Gastroesophageal sphincter (tissue), 3 donors: ENCODE results near the gene ZNF771.

ENCODE experiments used
- POLR2A ChIP-seq, 2 donors: fragments of 450-650 bp; IDR thresholded peaks; one replicate each; pipeline ENCODE4 v1.6.1; 2017; ENCODE audit warnings: antibody characterized with exemption in 2 of 2, mild to moderate bottlenecking in 2 of 2, moderate library complexity in 1 of 2
- POLR2AphosphoS5 ChIP-seq: sonication (generic); formaldehyde crosslinking; IDR thresholded peaks from one replicate; pipeline ENCODE4 v1.6.1; 2017; ENCODE audit warnings: antibody characterized with exemption
- TF ChIP-seq, protein P1 (sequence below), 4 experiments: fragments of 200-600 bp in 2 of 4; fragments of 450-650 bp in 2 of 4; sonication (generic) in 1 of 4; IDR thresholded peaks; one replicate each; pipeline ENCODE4 v1.5.1; 2017 to 2019; ENCODE audit warnings: antibody characterized with exemption in 4 of 4, mild to moderate bottlenecking in 2 of 4, moderate library complexity in 2 of 4

DNA sequence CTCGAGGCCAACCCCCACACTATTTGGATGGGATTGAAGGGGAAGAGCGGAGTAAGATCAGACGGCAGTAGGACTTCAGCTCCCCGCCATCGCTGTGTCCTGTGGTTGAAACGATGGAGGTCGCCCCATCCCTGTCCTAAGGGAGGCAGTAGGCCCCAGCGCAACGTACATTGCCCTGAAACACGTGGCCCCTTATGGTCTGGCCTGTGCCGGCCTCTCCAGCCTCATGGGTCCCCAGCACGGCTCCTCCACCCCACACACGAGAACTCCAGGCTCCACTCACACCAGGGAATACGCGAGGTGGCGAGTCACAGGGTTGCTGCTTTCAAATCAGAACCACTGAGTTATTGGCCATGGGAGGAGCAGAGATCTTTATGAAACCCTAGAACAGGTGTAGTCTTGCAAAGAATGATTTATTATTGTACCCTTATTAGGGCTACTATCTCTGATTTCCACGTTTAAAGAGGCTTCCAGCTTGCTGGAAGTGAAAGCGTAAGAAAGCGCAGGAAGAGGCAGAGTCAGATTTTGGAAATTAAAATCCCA is 23.1 kb downstream of the ZNF771 start:
- TF ChIP-seq, protein P1, sequence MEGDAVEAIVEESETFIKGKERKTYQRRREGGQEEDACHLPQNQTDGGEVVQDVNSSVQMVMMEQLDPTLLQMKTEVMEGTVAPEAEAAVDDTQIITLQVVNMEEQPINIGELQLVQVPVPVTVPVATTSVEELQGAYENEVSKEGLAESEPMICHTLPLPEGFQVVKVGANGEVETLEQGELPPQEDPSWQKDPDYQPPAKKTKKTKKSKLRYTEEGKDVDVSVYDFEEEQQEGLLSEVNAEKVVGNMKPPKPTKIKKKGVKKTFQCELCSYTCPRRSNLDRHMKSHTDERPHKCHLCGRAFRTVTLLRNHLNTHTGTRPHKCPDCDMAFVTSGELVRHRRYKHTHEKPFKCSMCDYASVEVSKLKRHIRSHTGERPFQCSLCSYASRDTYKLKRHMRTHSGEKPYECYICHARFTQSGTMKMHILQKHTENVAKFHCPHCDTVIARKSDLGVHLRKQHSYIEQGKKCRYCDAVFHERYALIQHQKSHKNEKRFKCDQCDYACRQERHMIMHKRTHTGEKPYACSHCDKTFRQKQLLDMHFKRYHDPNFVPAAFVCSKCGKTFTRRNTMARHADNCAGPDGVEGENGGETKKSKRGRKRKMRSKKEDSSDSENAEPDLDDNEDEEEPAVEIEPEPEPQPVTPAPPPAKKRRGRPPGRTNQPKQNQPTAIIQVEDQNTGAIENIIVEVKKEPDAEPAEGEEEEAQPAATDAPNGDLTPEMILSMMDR (IDR thresholded peaks at IDR 0.05) = peak in 1 of 4 experiments; percentile 21
- TF ChIP-seq POLR2A (IDR thresholded peaks at IDR 0.05) = no peak
- TF ChIP-seq POLR2AphosphoS5 = no peak
